GM19240 (cell line): ENCODE results near the gene OTUD3.
"Not testable (repeated sequence)": the region's sequence is repeated elsewhere in the genome, so short reads cannot be mapped to it uniquely, and the experiment has no call there.

Source experiments
- DNase-seq: peaks from one replicate; pipeline ENCODE4 v3.0.0; 2011; ENCODE audit warnings: low spot score; ENCODE audit not compliant: insufficient read length

The OTUD3 gene, protein sequence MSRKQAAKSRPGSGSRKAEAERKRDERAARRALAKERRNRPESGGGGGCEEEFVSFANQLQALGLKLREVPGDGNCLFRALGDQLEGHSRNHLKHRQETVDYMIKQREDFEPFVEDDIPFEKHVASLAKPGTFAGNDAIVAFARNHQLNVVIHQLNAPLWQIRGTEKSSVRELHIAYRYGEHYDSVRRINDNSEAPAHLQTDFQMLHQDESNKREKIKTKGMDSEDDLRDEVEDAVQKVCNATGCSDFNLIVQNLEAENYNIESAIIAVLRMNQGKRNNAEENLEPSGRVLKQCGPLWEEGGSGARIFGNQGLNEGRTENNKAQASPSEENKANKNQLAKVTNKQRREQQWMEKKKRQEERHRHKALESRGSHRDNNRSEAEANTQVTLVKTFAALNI

DNA sequence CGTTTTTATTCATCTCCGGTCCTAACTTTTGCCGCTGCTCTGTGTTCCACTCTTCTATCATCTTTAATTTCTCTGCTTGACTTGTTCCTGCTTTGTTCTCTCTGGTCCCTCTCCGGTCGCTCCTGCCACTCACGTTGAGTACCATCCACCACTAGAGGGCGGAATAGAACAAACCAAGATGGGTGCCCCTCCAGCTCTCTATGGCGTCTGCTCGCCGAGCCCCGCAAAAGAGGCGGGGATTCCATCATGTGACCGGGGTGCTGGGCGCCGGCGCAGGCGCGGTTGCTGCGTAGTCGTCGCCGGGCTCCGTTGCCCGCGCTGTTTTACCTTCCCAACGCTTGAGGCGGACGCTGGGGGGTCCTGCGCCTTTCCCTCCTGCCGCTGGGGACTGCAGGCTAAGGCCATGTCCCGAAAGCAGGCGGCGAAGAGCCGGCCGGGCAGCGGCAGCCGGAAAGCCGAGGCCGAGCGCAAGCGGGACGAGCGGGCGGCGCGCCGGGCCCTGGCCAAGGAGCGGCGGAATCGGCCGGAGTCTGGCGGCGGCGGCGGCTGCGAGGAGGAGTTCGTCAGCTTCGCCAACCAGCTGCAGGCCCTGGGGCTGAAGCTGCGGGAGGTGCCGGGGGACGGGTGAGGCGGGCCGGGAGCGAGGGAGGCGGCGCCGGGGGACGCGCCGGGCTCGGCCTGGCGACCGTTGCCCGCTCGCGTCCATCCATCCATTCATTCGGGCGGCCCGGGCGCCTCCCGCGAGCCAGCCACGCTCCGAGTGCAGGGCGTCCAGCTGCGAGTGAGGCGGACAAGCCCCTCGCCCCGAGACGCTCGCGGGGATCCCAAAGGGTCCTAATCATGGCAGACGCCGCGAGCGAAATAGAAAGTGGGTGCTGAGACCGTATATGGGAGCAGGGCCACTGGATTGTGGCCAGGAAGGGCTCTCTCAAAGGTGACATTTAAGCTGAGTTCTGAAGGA lies at the start of gene OTUD3:
Gene OTUD3 (plus strand): TSS at position 285 of the 961 bp plus-strand sequence. CDS start 119 bp downstream, at position 404.
- DNase-seq = peak; percentile 93

DNA sequence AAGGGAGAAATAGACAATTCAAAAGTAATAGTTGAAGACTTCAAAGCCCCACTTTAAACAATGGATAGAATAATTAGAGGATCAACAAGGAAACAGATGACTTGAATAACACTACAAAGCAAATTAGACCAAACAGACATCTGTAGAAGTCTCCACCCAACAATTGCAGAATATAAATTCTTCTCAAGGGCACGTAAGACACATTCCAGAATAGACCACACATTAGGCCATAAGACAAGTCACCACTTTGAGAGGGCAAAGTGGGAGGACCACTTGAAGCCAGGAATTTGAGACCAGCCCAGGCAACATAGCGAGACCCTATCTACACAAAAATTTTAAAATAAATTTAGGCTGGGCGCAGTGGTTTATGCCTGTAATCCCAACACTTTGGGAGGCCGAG lies 46.6 kb upstream of the OTUD3 start:
- no peak for DNase-seq

DNA sequence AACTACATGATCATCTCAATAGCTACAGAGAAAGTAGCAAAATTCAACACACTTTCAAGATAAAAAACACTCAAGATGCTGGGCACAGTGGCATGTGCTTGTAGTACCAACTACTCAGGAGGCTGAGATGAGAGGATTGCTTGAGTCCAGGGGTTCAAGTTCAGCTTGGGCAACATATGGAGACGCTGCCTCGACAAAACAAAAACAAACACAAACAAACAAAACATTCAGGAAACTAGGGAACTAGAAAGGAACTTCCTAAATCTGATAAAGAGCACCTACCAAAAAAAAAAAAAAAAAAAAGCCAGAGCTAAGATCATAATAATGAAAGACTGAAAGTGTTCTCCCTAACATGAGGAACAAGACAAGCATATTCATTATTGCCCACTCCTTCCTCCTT lies 44.3 kb upstream of the OTUD3 start:
- no peak for DNase-seq

DNA sequence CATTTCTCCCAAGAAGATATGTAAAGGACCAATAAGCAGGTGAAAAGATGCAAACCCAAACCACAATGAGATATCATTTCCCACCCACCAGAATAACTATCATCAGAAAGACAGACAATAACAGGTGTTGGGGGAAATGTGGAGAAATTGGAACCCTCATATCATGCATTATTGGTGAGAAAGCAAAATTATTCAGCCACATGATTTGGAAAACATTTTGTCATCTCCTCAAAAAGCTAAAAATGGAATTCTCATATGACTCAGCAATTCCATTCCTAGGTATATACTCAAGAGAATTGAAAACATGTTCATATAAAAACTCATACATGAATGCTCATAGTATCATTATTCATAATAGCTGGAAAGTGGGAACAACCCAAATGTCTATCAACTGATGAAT lies 42.0 kb upstream of the OTUD3 start:
- DNase-seq = no peak

DNA sequence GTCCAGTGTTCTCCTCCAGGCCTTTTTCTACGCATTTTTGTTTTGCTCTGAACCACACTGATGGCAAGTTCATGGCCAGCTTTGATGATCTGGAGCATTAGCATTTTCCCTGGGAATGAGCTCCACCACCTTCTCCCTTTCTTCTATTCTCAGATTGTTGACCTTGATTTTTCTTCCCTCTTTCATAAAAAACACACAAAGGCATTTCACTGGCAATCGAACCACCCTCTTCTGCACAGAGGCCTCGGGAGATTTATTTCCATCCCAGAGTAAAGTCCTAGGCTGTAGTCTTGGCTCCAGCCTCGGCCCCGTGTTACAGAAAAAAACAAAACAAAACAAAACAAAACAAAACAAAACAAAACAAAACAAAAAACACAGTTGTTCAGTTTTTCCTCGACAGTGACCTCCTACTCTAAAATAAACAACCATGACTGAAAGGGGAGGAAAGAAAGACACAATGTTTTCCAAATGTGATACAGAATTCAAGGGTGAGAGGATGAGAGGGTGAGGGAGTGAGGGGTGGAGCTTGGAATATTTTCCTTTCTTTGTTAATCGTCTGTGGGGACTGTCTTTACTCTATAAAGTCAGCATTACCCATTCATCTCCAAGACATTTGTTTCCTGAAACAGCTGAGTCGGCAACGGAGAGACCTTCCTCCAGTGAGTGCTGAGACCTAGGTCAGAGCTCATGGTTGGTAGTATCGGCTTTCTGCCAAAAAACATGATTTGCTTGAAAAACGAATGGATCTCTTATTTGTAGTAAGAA lies 37.3 kb upstream of the OTUD3 start:
- no peak for DNase-seq

DNA sequence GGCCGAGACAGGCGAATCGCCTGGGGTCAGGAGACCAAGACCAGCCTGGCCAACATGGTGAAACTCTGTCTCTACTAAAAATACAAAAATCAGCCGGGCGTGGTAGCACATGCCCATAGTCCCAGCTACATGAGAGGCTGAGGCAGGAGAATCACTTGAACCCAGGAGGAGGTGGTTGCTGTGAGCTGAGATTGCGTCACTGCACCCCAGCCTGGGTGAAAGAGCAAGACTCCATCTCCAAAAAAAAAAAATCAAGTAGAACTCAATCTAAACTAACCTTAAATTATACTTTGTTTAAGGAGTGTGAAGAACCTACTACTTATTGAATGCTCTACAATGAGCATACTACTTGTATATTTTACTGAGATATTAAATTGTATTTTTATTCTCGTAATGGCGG lies 36.6 kb upstream of the OTUD3 start:
- DNase-seq = no peak

DNA sequence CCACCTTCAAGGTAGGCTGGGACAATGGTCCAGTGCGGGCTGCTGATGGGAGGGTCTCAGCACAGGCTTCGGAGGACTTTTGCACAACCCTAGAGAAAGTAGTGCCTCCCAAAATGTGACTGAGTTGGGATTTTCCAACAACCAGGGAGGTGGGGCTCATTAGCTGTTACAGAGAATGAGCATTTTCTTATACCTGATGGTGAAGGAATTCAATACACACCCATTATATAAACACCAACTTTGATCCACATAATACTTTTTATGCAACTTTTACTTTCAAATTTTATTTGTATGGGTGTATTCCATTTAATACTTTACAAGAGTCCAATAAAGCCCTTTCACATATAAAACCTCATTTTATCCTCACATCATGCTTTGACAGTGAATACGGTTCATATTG lies 35.9 kb upstream of the OTUD3 start:
- no peak for DNase-seq

DNA sequence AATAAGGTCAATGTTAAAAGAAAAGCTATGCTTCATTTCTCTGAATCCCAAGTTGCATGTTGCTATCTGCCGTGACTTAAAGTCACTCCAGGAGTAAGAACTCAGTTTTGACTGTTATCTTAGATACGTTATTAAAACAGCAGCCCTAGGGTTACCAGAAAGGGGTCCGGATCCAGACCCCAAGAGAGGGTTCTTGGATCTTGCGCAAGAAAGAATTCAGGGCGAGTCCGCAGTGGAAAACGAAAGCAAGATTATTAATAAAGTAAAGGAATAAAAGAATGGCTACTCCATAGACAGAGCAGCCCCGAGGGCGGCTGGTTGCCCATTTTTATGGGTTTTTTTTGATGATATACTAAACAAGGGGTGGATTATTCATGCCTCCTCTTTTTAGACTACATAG lies 34.9 kb upstream of the OTUD3 start:
- not testable (repeated sequence) for DNase-seq

DNA sequence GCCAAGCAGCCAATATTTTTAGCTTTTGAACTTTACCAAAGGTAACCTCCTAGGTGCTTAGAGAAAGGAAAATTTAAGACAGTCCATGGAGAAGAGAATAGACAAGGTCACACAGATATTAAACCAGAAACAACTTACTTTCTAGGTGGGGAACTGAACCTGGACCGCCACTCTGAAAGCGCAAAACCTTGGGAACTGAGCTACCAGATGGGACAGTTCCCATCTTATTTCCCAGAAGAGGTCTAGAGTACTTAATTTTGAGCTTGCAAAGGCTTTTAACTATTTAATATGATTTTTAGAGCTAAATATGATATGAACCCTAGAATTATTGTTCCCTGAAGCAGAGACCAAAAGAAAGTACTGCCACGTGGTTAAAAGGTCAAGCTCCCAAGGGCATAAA lies 32.9 kb upstream of the OTUD3 start:
- not testable (repeated sequence) for DNase-seq

DNA sequence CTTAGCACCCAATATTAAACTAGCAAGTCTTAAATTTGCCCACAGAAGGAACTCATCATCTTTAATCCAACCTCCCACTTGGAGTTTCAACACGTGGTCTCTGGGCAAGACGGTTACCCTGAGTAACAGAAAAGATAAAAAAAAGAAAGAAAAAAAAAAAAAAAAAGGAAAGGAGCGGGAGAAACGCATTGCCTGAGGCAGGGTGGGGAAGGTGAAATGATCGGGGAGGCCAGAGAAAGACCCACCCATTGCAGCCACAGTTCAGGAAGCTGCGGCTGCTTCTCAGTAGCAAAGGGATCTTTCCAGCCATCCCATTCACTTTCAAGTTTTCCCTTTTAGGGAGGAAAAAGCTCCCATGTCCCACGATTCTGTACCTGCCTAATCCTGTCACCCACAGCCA lies 32.0 kb upstream of the OTUD3 start:
- no peak for DNase-seq

DNA sequence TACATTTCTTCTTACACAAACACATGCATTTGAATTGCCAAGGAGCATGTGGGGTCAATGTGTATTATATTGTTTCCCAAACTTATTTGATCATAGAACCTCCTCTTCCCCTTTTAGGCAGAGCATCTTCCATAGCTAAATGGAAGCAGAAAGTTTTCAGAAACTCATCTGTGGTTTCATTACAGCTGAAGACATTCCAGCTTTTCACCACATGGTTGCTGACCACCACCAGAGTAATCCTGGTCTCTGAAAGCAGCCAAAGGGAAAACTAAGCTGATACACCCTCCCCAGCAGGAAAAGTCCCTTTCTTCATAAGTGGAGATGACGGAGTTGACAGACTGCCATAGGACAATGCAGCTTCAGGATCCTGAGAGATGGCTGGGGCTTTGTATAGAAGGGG lies 30.2 kb upstream of the OTUD3 start:
- DNase-seq = no peak

DNA sequence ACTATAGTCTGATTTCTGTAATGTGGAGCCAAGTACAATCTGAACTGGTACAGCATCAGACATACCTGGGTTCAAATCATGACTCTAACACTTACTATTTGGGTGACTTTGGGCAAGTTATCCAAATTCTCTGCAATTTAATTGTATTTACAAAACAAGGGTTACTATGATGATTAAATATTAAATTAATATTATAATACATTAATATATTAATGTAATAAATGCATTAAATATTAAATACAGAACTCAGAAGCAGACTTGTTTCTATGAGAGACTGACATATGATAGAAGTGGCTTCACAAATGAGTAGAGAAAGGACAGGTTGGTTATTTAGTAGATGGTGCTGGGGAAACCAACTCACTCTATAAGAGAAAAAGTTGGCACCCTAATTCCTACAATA lies 27.3 kb upstream of the OTUD3 start:
- no peak for DNase-seq

DNA sequence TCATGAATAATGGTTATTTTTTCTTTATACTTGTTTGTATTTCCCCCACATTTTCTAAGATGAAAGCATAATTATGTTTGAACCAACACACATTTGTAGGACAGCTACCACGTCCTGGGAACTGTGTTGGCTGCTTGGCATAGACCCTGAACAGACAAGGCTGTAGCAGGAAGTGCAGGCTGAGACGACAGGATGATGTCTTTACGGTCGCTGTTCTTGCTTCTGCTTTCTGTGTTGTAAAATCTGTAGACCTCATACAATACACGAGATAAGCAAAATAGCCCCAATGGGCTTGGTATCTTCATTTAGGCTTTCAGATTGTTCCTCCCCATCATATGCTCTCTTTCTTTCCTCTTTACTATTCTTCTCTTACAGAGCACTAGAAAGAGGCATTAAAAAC lies 23.3 kb upstream of the OTUD3 start:
- DNase-seq = no peak

DNA sequence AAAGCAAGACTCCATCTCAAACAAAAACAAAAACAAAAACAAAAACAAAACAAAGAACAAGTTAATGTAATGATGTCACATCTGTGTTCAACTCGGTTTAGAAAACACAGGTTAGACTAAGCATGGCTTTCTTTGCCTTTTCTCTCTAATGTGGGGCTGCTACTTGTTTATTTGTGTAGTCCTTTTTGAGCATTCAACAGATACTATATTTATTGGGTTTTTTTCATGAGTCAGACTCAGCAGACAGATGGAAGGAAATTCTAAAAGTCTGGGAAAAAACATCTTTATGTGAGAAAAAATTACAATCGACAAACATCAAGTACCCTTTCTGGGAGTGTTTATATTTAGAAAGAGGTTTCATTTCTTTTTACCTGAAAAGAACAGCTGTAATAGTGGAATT lies 22.3 kb upstream of the OTUD3 start:
- DNase-seq = no peak

DNA sequence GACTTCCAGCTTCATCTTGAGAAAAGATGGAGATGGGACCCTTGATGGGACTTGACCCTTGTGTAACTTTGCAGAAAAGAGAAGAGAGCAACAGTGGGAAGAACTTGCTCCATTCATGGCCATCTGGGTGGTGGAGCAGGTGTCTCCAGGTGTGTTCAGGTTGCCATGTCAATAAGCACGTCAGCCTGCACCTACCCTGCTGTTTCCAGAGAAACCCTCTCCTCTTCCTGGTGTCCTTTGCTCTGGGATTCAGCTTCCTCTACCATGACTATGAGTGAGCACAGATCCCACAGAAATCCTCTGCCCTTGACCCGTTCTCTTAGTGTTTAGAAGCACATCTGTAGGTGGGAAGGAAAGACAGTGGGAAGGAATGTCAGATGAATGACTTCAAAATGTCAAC lies 21.8 kb upstream of the OTUD3 start:
- no peak for DNase-seq

DNA sequence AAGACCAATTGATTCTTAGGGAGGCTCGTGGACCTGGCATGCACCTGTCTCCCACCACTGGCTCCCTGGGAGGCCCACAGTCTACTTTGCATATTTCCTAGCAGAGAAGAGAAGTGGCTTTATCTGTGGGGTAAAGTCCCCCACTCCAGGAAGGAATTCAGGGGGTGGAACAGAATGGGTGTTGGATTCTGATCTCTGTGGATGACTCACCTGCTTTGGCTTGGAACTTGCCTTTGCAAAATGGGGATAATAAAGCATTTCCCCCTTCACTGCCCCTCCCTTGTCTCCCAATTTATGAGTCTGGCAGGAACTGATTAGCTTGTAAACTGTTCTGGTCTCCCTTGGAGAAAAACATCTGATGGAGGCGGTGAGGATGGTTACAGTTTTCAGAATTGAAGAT lies 21.2 kb upstream of the OTUD3 start:
- no peak for DNase-seq

DNA sequence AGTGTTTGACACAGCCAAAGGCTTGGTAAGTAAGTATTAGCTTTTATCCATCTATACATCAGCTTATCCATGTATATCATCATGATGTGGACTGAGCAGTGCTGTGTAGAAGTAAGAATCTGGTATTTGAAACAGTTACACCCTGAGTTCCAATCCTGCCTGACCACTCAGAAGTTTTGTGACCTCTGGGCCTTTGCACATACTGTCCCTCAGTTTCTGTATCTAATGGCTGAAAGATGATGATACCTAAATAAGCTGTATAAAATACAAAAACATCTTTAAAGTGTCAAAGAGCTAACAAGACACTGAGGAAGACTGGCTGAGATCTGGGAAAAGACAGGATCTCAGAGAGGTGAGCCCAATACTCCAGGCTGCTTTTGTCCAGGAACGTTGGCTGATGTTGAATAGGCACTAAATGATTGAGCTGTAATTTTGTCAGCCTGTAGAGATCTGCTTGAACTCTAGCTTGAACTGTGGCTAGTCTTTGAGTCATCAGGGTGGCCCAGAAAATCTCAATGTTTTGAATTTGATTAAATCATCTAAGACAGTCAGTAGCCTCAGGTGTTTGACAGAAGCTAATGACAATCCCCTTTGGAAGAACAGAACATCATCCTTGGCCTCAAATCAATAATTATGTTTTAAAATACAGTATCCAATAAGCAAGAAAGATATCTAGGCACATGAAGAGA lies 20.2 kb upstream of the OTUD3 start:
- no peak for DNase-seq

DNA sequence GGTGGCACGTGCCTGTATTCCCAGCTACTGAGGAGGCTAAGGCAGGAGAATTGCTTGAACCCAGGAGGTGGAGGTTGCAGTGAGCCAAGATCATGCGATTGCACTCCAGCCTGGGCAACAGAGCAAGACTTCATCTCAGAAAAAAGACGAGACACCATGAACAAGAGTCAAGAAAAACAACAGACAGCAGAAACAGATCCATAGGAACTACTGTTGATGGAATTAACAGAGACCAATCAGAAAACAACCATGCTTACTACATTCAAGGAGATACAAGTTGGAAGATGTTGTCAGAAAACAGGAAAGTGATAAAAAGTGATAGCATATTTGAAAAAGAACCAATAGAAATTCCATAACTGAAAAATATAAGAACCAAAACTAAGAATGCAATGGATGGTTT lies 19.3 kb upstream of the OTUD3 start:
- no peak for DNase-seq

DNA sequence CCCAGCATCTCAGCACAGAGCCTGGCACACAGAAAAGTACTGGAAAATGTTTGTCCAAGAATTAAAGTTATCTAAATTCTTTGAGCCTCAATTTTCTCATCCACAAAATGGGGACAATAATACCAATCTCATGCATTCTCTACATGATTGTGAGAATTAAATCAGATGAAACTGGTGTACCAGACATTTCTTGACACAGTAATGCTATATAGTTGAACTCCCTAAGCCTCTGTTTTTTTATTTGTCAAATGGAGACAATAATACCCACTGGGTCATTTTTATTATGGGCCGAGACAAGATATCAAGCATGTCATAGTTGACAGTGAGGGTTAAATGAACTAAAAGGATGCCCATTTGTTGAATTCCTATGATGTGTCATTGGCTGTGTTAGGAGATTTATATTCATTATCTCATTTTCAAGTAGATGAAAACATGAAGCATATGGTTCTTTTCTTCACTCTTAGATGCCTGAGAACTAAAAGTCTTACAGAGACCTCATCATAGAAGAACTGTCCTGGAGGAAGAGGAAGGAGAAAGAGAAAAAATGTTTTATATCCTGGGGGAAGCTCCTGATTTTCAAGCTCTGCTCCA lies 17.5 kb upstream of the OTUD3 start:
- DNase-seq = no peak

DNA sequence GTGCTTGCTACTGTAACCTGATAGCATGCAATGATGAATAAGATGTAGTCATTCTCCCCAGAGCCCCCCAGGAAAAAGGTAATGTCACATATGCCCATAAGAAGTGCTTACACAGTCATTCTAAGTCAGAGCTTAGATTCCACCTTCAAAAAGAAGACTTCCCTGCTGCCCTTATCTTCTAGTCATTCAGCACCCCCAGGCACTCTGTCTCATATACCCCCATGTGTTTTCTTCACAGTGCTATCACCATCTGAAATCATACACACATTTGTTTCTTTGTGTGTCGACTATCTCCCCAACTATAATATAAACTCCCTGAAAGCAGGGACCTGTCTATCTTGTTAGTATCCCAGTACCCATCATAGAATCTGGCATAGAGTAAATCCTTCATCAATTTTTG lies 16.2 kb upstream of the OTUD3 start:
- DNase-seq = no peak

DNA sequence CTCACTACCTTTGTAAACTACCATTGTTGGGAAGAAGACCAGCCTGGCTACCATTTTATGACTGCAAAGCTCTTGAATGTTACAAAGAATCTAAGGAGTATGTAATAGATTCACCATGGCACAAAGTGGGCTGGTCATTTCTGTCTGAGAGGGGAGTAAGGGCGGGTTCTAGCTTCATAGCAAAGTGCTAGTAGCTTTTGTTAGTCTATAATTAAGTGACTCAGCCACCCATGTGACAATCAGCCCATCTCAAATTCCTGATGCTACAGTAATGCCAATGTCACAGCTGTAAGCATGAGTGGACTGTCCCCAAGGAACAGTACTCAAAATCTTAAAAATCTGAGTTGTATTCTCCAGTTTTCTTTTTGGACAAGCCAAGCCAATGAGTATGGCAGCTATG lies 15.4 kb upstream of the OTUD3 start:
- no peak for DNase-seq
